ENCODE measurements around the gene MSRB1. TPM values are rescaled to one million over a fixed set of nuclear protein-coding genes. Genes with fewer than 3 reads are reported as not detected.

Gene MSRB1
- total and polyA plus RNA-seq, 2 donors (not counting 3 experiments of a cell fraction or from before 2014, with no cell fraction given) = 25.0 to 42.1 TPM

DNA sequence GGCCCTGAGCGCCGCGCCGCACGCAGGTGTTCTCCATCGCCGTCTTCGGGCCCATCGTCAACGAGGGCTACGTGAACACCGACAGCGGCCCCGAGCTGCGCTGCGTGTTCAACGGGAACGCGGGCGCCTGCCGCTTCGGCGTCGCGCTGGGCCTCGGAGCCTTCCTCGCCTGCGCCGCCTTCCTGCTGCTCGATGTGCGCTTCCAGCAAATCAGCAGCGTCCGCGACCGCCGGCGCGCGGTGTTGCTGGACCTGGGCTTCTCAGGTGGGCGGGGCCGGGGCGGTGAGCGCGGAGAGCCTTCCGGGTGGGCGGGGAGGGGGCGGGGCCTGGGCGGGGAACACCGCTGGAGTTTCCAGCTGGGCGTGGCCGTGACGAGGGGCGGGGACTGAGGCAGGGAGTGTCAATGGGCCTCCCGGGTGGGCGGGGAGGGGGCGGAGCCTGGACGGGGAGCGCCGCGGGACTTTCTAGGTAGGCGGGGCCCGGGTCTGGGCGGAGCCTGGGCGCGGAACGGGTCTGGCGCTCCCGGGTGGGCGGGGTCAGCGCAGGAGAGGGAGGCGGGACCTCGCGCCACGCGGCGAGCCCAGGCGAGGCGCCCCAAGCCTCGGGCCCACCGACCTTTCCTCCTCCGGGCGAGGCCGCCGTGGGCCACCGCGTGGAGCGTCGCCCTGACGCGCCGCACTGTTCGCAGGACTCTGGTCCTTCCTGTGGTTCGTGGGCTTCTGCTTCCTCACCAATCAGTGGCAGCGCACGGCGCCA lies 49.1 kb upstream of the MSRB1 start:
- BruUV-seq (replicated peaks) = no TSS peak
- Histone ChIP-seq H3K4me1 (ENCODE audit: control insufficient read depth, extremely low read depth, insufficient read depth, low read length) (peaks cover 7% of the 10 kb centered on the region), H3K79me2 (ENCODE audit: control insufficient read depth, insufficient read depth, low read length) (no peaks in the 10 kb centered on the region), H2AFZ (ENCODE audit: low read depth, low read length) (peak overlapping the region; percentile 90), H3K4me3 (replicated peaks in 1 of 3; ENCODE audit: insufficient read depth in 1 of 3, low read depth in 1 of 3, low read length in 3 of 3) (peak overlapping the region in 1 of 3 experiments; percentile 15), H3K4me2 (ENCODE audit: insufficient read depth, low read length) (no peak overlapping the region), H3K9me3 (replicated peaks; ENCODE audit: control insufficient read depth, insufficient read depth, low read length) (no peaks in the 10 kb centered on the region), H3K27me3 (ENCODE audit: control insufficient read depth in 2 of 2, insufficient read depth in 2 of 2, low read length in 2 of 2) (peaks cover 23 to 24% of the 10 kb centered on the region in 2 experiments), H4K20me1 (replicated peaks; ENCODE audit: control insufficient read depth, extremely low read depth, insufficient read depth, low read length) (no peaks in the 10 kb centered on the region), H3K9me1 (replicated peaks; ENCODE audit: control insufficient read depth, extremely low read depth, insufficient read depth, low read length) (no peaks in the 10 kb centered on the region), H3K36me3 (ENCODE audit: control insufficient read depth in 2 of 2, extremely low read depth in 1 of 2, insufficient read depth in 2 of 2, low read length in 2 of 2) (peaks cover 0 to 4% of the 10 kb centered on the region in 2 experiments), H3K9ac (replicated peaks; ENCODE audit: extremely low read depth, insufficient read depth, low read length) (no peak overlapping the region), H3K27ac (ENCODE audit: insufficient read depth, low read depth, low read length) (no peak overlapping the region)
- intact Hi-C loops (cut with micrococcal nuclease) = no loop called here
- FAIRE-seq = peak; percentile 90
- POLR2A ChIA-PET = interaction anchor here (0.9 to 1.3 kb wide), 2 partner anchors 27 to 163 kb away, joined by 4 to 5 read pairs; partner anchors contain the start of genes RPS2 and TRAF7
- TF ChIP-seq EZH2 (IDR thresholded peaks at IDR 0.05; ENCODE audit: borderline replicate concordance, low read depth, low read length, severe bottlenecking) (no peak), POLR2A (IDR thresholded peaks at IDR 0.05; ENCODE audit: low read depth, low read length) (peak; percentile 21), FOS (IDR thresholded peaks at IDR 0.05; ENCODE audit: borderline replicate concordance, insufficient read depth, low read length) (no peak), POLR2AphosphoS5 (IDR thresholded peaks at IDR 0.05; ENCODE audit: insufficient read depth, low read depth, low read length) (no peak), MYC (IDR thresholded peaks at IDR 0.05; ENCODE audit: low read depth, low read length) (no peak)
- TF ChIP-seq, protein P1, sequence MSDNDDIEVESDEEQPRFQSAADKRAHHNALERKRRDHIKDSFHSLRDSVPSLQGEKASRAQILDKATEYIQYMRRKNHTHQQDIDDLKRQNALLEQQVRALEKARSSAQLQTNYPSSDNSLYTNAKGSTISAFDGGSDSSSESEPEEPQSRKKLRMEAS (IDR thresholded peaks at IDR 0.05; ENCODE audit: insufficient read depth, insufficient read length) = peak; percentile 82
- CTCF ChIA-PET = interaction anchor here (0.7 to 3.9 kb wide), 3 partner anchors 11 to 148 kb away, joined by 3 to 23 read pairs (median 9); no protein-coding TSS in a partner anchor
- dilution Hi-C loops (cut with MboI; ENCODE audit: extremely low pct_ligation_motif_present, low sequenced_read_pairs) = no loop called here
- peak; percentile 88 for DNase-seq (ENCODE audit: low read depth, low spot score)

DNA sequence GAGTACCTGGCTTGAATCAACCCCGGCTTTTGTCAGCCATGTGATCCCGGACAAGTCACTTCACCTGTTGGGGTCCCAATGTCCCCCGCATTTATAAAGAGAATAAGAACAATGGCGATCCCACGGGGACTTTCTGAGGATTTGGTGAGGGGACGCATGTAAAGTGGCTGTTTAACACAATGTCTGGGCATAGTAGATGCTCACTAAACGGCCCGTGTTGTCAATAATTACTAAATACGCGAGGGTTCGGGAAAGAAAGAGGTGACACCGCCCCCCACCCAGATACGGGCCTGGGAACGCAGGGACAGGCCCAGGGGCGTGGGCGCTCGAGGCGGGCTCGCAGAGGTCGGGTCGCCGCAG lies 48.6 kb upstream of the MSRB1 start:
- peaks cover 0 to 2% of the 10 kb centered on the region in 2 experiments for H3K36me3 ChIP-seq (ENCODE audit: control insufficient read depth in 2 of 2, extremely low read depth in 1 of 2, insufficient read depth in 2 of 2, low read length in 2 of 2)
- no peaks in the 10 kb centered on the region for H3K9me1 ChIP-seq (replicated peaks; ENCODE audit: control insufficient read depth, extremely low read depth, insufficient read depth, low read length)
- POLR2A ChIA-PET = interaction anchor here (0.9 to 1.3 kb wide), 2 partner anchors 27 to 164 kb away, joined by 4 to 5 read pairs; partner anchors contain the start of genes RPS2 and TRAF7
- peaks cover 23 to 24% of the 10 kb centered on the region in 2 experiments for H3K27me3 ChIP-seq (ENCODE audit: control insufficient read depth in 2 of 2, insufficient read depth in 2 of 2, low read length in 2 of 2)
- no peak for TF ChIP-seq MYC (IDR thresholded peaks at IDR 0.05; ENCODE audit: low read depth, low read length)
- TF ChIP-seq GATA2 (IDR thresholded peaks at IDR 0.05; ENCODE audit: insufficient read depth, insufficient read length, low read depth, low read length) = no peak
- TF ChIP-seq POLR2AphosphoS5 (IDR thresholded peaks at IDR 0.05; ENCODE audit: insufficient read depth, low read depth, low read length) = no peak
- TF ChIP-seq, protein P2, sequence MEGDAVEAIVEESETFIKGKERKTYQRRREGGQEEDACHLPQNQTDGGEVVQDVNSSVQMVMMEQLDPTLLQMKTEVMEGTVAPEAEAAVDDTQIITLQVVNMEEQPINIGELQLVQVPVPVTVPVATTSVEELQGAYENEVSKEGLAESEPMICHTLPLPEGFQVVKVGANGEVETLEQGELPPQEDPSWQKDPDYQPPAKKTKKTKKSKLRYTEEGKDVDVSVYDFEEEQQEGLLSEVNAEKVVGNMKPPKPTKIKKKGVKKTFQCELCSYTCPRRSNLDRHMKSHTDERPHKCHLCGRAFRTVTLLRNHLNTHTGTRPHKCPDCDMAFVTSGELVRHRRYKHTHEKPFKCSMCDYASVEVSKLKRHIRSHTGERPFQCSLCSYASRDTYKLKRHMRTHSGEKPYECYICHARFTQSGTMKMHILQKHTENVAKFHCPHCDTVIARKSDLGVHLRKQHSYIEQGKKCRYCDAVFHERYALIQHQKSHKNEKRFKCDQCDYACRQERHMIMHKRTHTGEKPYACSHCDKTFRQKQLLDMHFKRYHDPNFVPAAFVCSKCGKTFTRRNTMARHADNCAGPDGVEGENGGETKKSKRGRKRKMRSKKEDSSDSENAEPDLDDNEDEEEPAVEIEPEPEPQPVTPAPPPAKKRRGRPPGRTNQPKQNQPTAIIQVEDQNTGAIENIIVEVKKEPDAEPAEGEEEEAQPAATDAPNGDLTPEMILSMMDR (IDR thresholded peaks at IDR 0.05; ENCODE audit: extremely low read depth in 1 of 2, insufficient read depth in 1 of 2, low read depth in 1 of 2, low read length in 2 of 2) = no peak
- no peak for TF ChIP-seq FOS (IDR thresholded peaks at IDR 0.05; ENCODE audit: borderline replicate concordance, insufficient read depth, low read length)
- no peak for TF ChIP-seq EZH2 (IDR thresholded peaks at IDR 0.05; ENCODE audit: borderline replicate concordance, low read depth, low read length, severe bottlenecking)
- no peak for TF ChIP-seq JUN (IDR thresholded peaks at IDR 0.05; ENCODE audit: borderline replicate concordance, insufficient read depth, insufficient read length, low read depth)
- TF ChIP-seq, protein P1 (IDR thresholded peaks at IDR 0.05; ENCODE audit: insufficient read depth, insufficient read length) = no peak
- no peak for TF ChIP-seq POLR2A (IDR thresholded peaks at IDR 0.05; ENCODE audit: low read depth, low read length)
- no peak overlapping the region for H3K27ac ChIP-seq (ENCODE audit: insufficient read depth, low read depth, low read length)
- dilution Hi-C loops (cut with MboI; ENCODE audit: extremely low pct_ligation_motif_present, low sequenced_read_pairs) = no loop called here
- no peaks in the 10 kb centered on the region for H4K20me1 ChIP-seq (replicated peaks; ENCODE audit: control insufficient read depth, extremely low read depth, insufficient read depth, low read length)
- intact Hi-C loops (cut with micrococcal nuclease) = no loop called here
- peak overlapping the region; percentile 89 for H2AFZ ChIP-seq (ENCODE audit: low read depth, low read length)
- H3K4me2 ChIP-seq (ENCODE audit: insufficient read depth, low read length) = no peak overlapping the region
- H3K4me1 ChIP-seq (ENCODE audit: control insufficient read depth, extremely low read depth, insufficient read depth, low read length) = peaks cover 7% of the 10 kb centered on the region
- H3K9ac ChIP-seq (replicated peaks; ENCODE audit: extremely low read depth, insufficient read depth, low read length) = no peak overlapping the region
- no peaks in the 10 kb centered on the region for H3K79me2 ChIP-seq (ENCODE audit: control insufficient read depth, insufficient read depth, low read length)
- no TSS peak for BruUV-seq (replicated peaks)
- no peaks in the 10 kb centered on the region for H3K9me3 ChIP-seq (replicated peaks; ENCODE audit: control insufficient read depth, insufficient read depth, low read length)
- CTCF ChIA-PET = interaction anchor here (0.7 to 3.9 kb wide), 3 partner anchors 11 to 149 kb away, joined by 3 to 23 read pairs (median 9); no protein-coding TSS in a partner anchor
- no peak overlapping the region for H3K4me3 ChIP-seq (replicated peaks in 1 of 3; ENCODE audit: insufficient read depth in 1 of 3, low read depth in 1 of 3, low read length in 3 of 3)
- DNase-seq (ENCODE audit: low read depth, low spot score) = no peak
- FAIRE-seq = no peak

All from endothelial cell of umbilical vein (primary cell).